GM21390 (cell line): ENCODE results near the gene SIMC1.
A peak's percentile ranks its signal among the peaks of the same experiment; 100 is the strongest.
"Not testable (repeated sequence)": the region's sequence is repeated elsewhere in the genome, so short reads cannot be mapped to it uniquely, and the experiment has no call there.

Source experiments
- ATAC-seq: cut with Tn5 transposase; IDR thresholded peaks from one replicate; pipeline ENCODE4 v1.9.1; 2021; ENCODE audit not compliant: unreplicated experiment

The SIMC1 gene

GRCh38 chr5:176214466-176215021 lies 23.7 kb upstream of the SIMC1 start:
- not testable (repeated sequence) for ATAC-seq

- not testable (repeated sequence) for ATAC-seq
Observed at GRCh38 chr5:176216393-176216916, 21.8 kb upstream of the SIMC1 start.

GRCh38 chr5:176217188-176217729 lies 21.0 kb upstream of the SIMC1 start:
- not testable (repeated sequence) for ATAC-seq

GRCh38 chr5:176217764-176218163 lies 20.5 kb upstream of the SIMC1 start:
- ATAC-seq, result not testable (repeated sequence)

- ATAC-seq, result not testable (repeated sequence)
Observed at GRCh38 chr5:176222006-176222405, 16.2 kb upstream of the SIMC1 start.

GRCh38 chr5:176228358-176228757 lies 9.9 kb upstream of the SIMC1 start:
- ATAC-seq, result not testable (repeated sequence)

- ATAC-seq, result not testable (repeated sequence)
Observed at GRCh38 chr5:176233253-176233652, 5.0 kb upstream of the SIMC1 start.

GRCh38 chr5:176235155-176235554 lies 3.1 kb upstream of the SIMC1 start:
- ATAC-seq, result peak; percentile 43

- peak; percentile 42 for ATAC-seq
Observed at GRCh38 chr5:176238645-176239283, 540 bp downstream of the SIMC1 start.

GRCh38 chr5:176239304-176239703 lies 1.1 kb downstream of the SIMC1 start:
- not testable (repeated sequence) for ATAC-seq

- ATAC-seq, result not testable (repeated sequence)
Observed at GRCh38 chr5:176244318-176244717, 6.1 kb downstream of the SIMC1 start.

GRCh38 chr5:176245074-176245473 lies 6.8 kb downstream of the SIMC1 start:
- not testable (repeated sequence) for ATAC-seq

GRCh38 chr5:176245489-176245888 lies 7.3 kb downstream of the SIMC1 start:
- not testable (repeated sequence) for ATAC-seq

- not testable (repeated sequence) for ATAC-seq
Observed at GRCh38 chr5:176250691-176251090, 12.5 kb downstream of the SIMC1 start.

GRCh38 chr5:176252171-176252570 lies 13.9 kb downstream of the SIMC1 start:
- ATAC-seq, result not testable (repeated sequence)

- not testable (repeated sequence) for ATAC-seq
Observed at GRCh38 chr5:176253370-176254065, 15.3 kb downstream of the SIMC1 start.

- ATAC-seq, result not testable (repeated sequence)
Observed at GRCh38 chr5:176254066-176254393, 15.8 kb downstream of the SIMC1 start.

GRCh38 chr5:176257871-176258505 lies 19.8 kb downstream of the SIMC1 start:
- ATAC-seq, result not testable (repeated sequence)

GRCh38 chr5:176260682-176261081 lies 22.5 kb downstream of the SIMC1 start:
- ATAC-seq, result not testable (repeated sequence)

GRCh38 chr5:176266448-176266847 lies 28.2 kb downstream of the SIMC1 start:
- ATAC-seq, result not testable (repeated sequence)

- ATAC-seq, result not testable (repeated sequence)
Observed at GRCh38 chr5:176289018-176289417, 50.8 kb downstream of the SIMC1 start.
